ENCODE results near the gene SYNPO2.
"Not testable (repeated sequence)": the region's sequence is repeated elsewhere in the genome, so short reads cannot be mapped to it uniquely, and the experiment has no call there.

Gene SYNPO2

DNA sequence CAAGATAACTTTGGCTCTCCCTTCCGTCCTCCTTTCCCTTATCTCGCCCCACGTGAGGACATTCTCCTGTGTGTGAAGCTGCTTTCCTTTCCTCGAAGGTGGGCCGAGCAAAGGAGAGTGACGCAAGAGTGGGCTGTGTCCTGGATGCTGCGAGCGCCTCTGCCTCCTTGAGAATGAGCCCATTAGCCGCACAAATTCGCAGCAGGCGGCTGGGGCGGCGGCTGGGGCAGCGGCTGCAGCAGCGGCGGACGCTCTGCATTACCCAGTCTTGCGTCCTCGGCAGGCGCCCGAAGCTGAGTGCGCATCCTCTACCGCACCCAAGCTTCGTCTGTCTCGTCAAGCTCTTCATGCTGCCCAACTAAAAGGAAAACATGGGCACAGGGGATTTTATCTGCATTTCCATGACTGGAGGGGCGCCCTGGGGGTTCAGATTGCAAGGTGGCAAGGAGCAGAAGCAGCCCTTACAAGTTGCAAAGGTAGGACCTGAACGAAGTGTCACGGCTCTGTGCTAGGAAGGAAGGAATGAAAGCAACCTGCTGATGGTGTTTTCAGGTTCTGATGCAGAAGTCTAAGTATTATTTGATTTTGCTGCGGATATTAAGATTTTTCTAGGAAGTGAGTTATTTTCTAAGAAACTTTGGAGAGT lies at the start of gene SYNPO2:
TSS of gene SYNPO2 (plus strand) at position 189 of the 646 bp plus-strand sequence. CDS start at position 372, 183 bp downstream.
- DNase-seq (ENCODE audit: low spot score), result no peak

GRCh38 chr4:118839221-118839927 lies 49.3 kb upstream of the SYNPO2 start:
- DNase-seq (ENCODE audit: low spot score), result no peak

DNA sequence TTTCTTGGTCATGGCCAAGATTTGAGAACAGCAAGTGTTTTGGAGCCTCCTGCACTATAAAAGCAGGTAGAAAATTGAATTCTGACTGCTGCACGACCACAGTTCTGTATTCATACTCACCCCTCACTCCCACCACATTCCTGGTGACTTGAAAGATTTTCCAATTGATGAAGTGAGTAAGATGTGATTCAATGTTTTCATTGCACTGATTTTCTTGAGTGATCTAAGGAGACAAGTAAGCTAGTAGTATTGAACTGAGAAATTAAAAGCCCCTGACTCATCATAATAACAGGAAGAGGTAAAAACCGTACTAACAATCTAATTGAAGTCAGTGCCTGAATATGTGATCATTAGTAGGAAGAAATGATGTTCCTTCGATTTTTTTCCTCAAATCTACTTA lies 46.6 kb upstream of the SYNPO2 start:
- no peak for DNase-seq (ENCODE audit: low spot score)

- no peak for DNase-seq (ENCODE audit: low spot score)
These were observed 45.4 kb upstream of the SYNPO2 start for GRCh38 chr4:118843237-118843636.

- DNase-seq (ENCODE audit: low spot score), result no peak
These were observed 43.1 kb upstream of the SYNPO2 start for GRCh38 chr4:118845552-118846050.

GRCh38 chr4:118846979-118847378 lies 41.7 kb upstream of the SYNPO2 start:
- DNase-seq (ENCODE audit: low spot score), result no peak

DNA sequence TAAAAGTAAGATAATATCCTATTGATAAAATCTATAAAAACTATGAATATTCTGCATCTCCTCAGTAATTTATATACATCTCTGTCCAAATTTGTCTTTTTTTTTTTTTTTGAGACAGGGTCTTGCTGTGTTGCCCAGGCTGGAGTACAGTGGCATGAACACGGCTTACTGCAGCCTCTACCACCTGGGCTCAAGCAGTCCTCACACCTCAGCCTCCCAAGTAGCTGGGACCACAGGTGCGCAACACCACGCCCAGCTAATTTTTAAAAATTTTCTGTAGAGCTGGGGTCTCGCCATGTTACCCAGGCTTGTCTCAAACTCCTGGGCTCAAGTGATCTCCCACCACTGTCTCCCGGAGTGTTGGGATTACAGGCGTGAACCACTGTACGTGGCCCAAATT lies 40.4 kb upstream of the SYNPO2 start:
- DNase-seq (ENCODE audit: low spot score), result no peak

- DNase-seq (ENCODE audit: low spot score), result no peak
These were observed 39.8 kb upstream of the SYNPO2 start for GRCh38 chr4:118848901-118849300.

- DNase-seq (ENCODE audit: low spot score), result no peak
These were observed 38.7 kb upstream of the SYNPO2 start for GRCh38 chr4:118849867-118850487.

GRCh38 chr4:118850488-118851173 lies 38.0 kb upstream of the SYNPO2 start:
- DNase-seq (ENCODE audit: low spot score), result no peak

DNA sequence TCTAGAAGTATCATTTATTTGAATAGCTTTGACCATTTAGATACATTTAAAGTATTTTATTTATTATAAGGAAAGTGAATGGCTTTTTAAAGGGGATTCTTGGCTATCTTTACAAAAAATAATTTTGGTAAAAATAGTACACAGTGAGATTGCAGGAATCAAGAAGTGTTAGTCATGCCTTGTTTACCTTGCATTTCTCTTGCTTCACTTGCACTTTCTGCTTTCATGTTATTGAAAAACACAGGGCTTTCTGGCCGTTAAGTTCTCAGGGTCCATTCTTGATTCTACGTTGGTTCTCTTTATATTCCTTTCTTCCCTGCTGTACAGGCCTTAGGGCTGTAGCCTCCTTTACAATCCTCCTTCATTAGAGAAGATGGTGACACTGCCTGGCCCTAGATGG lies 30.9 kb upstream of the SYNPO2 start:
- no peak for DNase-seq (ENCODE audit: low spot score)

GRCh38 chr4:118858779-118859178 lies 29.9 kb upstream of the SYNPO2 start:
- no peak for DNase-seq (ENCODE audit: low spot score)

GRCh38 chr4:118865091-118865708 lies 23.5 kb upstream of the SYNPO2 start:
- DNase-seq (ENCODE audit: low spot score), result peak; percentile 8

- no peak for DNase-seq (ENCODE audit: low spot score)
These were observed 22.2 kb upstream of the SYNPO2 start for GRCh38 chr4:118866442-118866841.

DNA sequence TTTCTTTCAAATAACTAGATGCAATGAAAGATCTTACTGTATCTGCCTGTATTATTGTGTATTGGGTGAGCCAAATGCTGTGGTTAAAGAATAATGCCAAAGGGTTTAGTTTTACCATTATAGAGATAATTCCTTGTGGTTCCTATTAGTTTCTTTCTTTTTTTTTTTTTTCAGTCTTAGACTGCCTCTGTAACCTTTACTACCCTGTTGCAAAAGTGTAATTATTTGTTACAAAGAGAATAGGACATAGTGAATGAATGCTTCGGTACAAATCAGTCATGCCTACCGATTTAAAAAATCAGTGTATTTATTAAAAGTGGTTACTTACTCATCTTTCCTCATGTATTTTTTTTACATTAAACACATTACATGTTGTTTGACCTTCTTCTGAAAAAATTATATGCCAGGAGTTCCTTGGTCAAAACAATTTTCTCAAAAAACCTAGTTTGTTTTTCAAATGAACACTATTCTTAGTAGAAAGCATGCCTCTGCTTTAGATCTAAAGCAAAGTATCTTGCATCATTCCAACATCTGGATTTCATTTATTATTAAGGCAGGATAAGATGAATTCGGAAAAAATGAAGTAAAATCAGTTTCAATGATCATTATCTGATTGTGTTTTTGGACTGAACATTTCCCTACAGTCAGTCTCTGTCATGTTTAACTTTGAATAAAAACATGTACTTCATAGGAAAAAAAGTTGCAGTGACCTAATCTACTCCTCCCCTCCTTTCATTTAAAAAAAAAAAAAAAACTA lies 21.2 kb upstream of the SYNPO2 start:
- no peak for DNase-seq (ENCODE audit: low spot score)

- no peak for DNase-seq (ENCODE audit: low spot score)
These were observed 18.8 kb upstream of the SYNPO2 start for GRCh38 chr4:118869808-118870342.

- DNase-seq (ENCODE audit: low spot score), result no peak
These were observed 16.5 kb upstream of the SYNPO2 start for GRCh38 chr4:118872181-118872580.

DNA sequence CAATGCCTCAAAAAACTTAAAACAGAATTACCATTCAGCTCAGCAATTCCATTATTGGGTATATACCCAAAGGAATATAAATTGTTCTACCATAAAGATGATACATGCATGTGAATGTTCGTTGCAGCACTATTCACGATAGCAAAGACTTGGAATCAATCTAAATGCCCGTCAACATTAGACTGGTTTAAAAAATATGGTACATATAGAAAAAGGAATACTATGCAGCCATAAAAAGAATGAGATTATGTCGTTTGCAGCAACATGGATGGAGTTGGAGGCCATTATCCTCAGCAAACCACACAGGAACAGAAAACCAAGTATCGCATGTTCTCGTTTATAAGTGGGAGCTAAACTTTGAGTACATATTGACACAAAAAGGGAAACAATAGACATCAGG lies 10.9 kb upstream of the SYNPO2 start:
- no peak for DNase-seq (ENCODE audit: low spot score)

- not testable (repeated sequence) for DNase-seq (ENCODE audit: low spot score)
These were observed 10.1 kb upstream of the SYNPO2 start for GRCh38 chr4:118878507-118878906.

DNA sequence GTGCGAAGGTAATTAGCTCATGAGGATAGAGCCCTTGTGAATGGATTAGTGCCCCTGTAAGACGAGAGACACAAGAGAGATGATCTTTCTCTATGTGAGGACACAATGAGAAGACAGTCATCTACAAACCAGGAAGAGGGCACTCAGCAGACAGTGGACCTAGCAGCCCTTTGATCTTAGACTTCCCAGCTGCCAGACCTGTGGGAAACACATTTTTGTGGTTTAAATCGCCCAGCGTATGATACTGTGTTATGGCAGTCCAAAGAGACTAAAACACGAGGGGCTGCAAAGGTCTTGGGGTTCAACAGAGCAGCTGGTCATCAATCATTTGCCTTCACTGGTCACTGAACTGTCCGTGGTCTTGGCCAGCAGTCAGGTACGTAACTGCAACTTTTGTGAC lies 9.2 kb upstream of the SYNPO2 start:
- no peak for DNase-seq (ENCODE audit: low spot score)

DNA sequence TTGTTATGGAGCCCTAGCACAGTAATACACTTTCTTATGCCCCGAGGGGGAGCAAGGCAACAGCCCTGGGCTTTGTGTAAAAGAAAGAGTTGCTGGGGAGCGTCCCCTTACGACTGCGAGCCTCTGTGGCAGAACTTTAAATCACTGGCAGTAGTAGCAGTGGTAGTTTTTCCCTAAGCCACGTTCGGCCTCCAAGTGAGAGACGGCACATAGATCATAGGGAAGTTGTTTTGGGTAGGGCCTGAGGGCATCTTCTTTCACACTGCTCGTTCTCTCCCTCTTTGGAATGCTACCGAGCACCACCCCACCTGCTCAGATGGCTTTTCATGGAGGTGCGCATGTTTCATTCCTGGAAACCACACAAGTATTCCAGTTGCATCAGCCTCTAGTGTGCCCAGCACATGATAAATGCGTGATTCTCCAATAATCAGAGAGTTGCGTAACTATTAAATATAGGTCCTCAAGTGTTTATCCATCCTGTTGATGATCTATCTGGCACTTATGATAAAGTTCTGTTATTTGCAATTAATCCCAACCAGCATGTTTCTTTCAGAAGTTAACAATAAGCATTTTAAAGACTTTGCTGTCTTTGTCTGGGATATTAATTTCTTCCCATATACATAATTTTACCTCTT lies 7.0 kb upstream of the SYNPO2 start:
- DNase-seq (ENCODE audit: low spot score), result no peak
